ENCODE measurements around the gene FOCAD.

The FOCAD gene

DNA sequence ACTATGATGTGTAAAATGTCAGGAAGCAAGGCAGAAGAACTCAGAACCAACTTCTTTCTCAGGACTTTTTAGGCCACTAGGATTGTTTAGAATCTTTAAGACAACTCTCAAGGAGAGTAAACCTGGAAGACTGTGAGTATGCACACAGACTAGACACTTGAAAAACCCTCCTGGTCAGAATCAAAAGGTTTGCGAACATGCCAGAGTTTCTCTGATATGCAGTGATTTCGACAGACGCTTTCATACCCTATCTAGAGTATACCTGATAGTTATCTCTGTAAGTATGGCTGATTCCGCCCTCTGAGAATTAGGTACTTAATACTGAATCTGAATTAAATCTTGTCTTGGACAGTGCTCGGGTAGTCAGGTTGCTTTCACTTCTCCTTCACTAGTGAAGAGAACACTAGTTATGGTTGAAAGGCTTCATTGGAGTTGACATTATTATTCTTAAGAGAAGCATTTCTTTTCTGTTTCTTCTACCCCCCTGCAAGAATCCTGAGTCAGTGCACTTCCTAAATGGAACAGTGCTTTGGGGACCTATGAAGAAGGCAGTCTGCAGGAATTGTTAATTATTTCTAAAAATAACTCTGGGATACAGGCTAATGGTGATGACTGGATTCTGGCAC is 189.3 kb downstream of the FOCAD start:
- no peak overlapping the region for H3K4me3 ChIP-seq (replicated peaks; ENCODE audit: low read depth, low read length)
- no peak for TF ChIP-seq CTCF (IDR thresholded peaks at IDR 0.05; ENCODE audit: low read length, missing control alignments)
- DNase-seq (ENCODE audit: low read depth) = no peak

DNA sequence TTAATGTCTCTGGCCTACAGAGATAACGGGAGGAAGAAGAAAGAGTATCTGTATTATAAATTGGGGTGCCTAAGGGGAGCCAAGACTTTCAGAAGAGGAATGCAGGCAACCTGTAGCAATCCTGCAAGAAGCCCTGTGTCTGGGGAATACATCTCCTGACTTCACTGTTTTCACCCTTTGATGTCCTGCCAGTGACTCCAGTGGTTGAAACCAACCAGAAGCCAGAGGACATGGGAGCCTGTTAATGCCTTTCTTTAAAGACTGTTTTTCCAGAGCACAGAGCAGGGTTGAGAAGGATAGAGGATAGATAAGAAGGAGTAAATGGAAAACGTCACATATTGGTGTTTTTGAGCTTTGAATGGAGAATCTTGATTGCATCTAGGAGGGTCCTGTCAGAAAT is 196.2 kb downstream of the FOCAD start:
- no peak overlapping the region for H3K4me3 ChIP-seq (replicated peaks; ENCODE audit: low read depth, low read length)
- no peak for TF ChIP-seq CTCF (IDR thresholded peaks at IDR 0.05; ENCODE audit: low read length, missing control alignments)
- no peak for DNase-seq (ENCODE audit: low read depth)

GRCh38 chr9:20880675-20881074 is 196.6 kb downstream of the FOCAD start:
- TF ChIP-seq CTCF (IDR thresholded peaks at IDR 0.05; ENCODE audit: low read length, missing control alignments) = no peak
- no peak overlapping the region for H3K4me3 ChIP-seq (replicated peaks; ENCODE audit: low read depth, low read length)
- no peak for DNase-seq (ENCODE audit: low read depth)

DNA sequence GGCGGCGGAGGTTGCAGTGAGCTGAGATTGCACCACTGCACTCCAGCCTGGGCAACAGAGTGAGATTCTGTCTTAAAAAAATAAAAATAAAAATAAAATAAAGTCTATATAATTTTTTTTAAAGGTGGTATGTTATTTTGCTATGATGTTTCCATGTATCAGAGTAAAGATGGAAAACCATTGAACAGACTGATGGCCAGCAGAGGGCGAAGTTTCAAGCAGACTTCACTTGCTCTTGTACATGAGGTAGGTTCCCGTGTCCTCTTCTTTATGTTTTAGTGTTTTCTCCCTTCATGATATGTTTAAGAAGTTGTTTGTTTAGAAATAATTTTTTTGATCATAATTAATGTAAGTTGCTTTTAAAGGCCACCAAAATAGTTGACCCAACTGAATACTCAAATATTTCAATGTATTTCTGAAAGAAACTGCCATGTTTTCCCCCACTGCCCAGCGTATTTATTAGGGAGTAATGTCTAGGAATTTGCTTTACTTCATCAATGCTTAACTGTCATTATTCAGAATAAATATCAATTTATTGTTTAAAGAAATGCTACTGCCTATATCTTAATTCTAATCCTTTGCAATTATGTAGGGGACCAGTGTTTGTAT is 201.0 kb downstream of the FOCAD start:
- DNase-seq (ENCODE audit: low read depth) = peak; percentile 76
- TF ChIP-seq CTCF (IDR thresholded peaks at IDR 0.05; ENCODE audit: low read length, missing control alignments) = peak; percentile 74
- no peak overlapping the region for H3K4me3 ChIP-seq (replicated peaks; ENCODE audit: low read depth, low read length)

DNA sequence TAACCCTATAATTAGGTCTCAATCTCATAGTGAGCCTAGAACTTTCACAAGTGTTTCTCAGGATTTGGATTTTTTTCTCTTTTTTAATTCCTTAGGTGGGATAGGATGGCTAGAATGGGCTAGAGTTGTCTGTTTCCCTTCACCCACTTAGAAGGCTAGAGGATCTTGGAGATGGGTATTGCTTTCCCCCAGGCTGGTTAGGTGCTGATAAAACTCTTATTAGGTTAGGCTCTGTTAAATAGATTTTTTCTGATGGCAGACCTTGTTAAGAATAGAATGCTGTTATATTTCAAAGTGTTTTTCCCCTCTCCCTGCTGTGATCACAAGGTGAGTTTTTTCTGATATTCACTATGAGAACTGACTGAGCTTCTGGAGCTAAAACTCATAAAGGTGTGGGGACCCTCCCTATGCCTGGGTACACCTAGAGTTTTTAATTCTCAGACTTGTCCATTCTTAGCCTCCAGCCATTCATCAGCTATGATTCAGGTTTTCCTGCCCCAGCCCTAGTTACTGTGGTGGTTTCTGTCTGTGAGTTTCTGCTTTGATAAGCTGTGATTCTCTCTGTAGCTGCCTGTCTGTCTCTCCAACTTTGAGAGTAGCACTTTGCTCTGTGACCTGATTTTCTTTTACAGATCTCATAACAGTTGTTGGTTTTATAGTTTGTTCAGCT is 215.0 kb downstream of the FOCAD start:
- DNase-seq (ENCODE audit: low read depth) = peak; percentile 22
- TF ChIP-seq CTCF (IDR thresholded peaks at IDR 0.05; ENCODE audit: low read length, missing control alignments) = no peak

GRCh38 chr9:20903212-20903611 is 219.2 kb downstream of the FOCAD start:
- H3K4me3 ChIP-seq (replicated peaks; ENCODE audit: low read depth, low read length) = no peak overlapping the region
- TF ChIP-seq CTCF (IDR thresholded peaks at IDR 0.05; ENCODE audit: low read length, missing control alignments) = no peak
- no peak for DNase-seq (ENCODE audit: low read depth)

More for the DNA sequence above, 215.0 kb downstream of the FOCAD start:
- H3K4me3 ChIP-seq (replicated peaks; ENCODE audit: low read depth, low read length) = no peak overlapping the region

Measured in fibroblast of pulmonary artery (primary cell).